Measurements from ENCODE around the gene ACSM6. TPM values are rescaled to one million over a fixed set of nuclear protein-coding genes. Genes with fewer than 3 reads are reported as not detected.

The ACSM6 gene
- total RNA-seq, 6 donors from 2014 or later, result not detected

GRCh38 chr10:95260397-95260881 is 66.4 kb downstream of the ACSM6 start:
- Histone ChIP-seq H3K4me3 (no peak overlapping the region), H3K36me3 (peaks cover 0 to 91% (median 29%) of the 10 kb centered on the region in 4 donors), H3K9me3 (no peaks in the 10 kb centered on the region), H3K4me1 (peaks cover 31 to 53% (median 41%) of the 10 kb centered on the region in 4 donors), H3K27ac (peak overlapping the region; percentile 62 to 85 (median 78)), H3K27me3 (no peaks in the 10 kb centered on the region)
- peak; percentile 71 to 89 for ATAC-seq (ENCODE audit: low FRiP score in 2 of 2)
- WGBS, 2 donors, result 56 to 76% methylated on average over 3 of the region's 3 CpGs
- DNase-seq, result no peak
- TF ChIP-seq POLR2A (IDR thresholded peaks at IDR 0.05) (no peak), CTCF (IDR thresholded peaks at IDR 0.05) (no peak), EP300 (IDR thresholded peaks at IDR 0.05) (peak in 1 of 4 donors; percentile 82), POLR2AphosphoS5 (IDR thresholded peaks at IDR 0.05) (peak in 1 of 2 donors; percentile 29)

- no peak for TF ChIP-seq EP300 (IDR thresholded peaks at IDR 0.05)
- no peak for TF ChIP-seq POLR2AphosphoS5 (IDR thresholded peaks at IDR 0.05)
- TF ChIP-seq POLR2A (IDR thresholded peaks at IDR 0.05), result no peak
- TF ChIP-seq CTCF (IDR thresholded peaks at IDR 0.05), result no peak
- H3K4me1 ChIP-seq, result peaks cover 31 to 59% (median 46%) of the 10 kb centered on the region in 4 donors
- H3K36me3 ChIP-seq, result peaks cover 0 to 96% (median 29%) of the 10 kb centered on the region in 4 donors
Measured at GRCh38 chr10:95260909-95261552, 67.0 kb downstream of the ACSM6 start.

GRCh38 chr10:95261926-95262325 is 67.9 kb downstream of the ACSM6 start:
- Histone ChIP-seq H3K4me3 (no peak overlapping the region), H3K4me1 (peaks cover 40 to 68% (median 55%) of the 10 kb centered on the region in 4 donors), H3K36me3 (peaks cover 0 to 88% (median 29%) of the 10 kb centered on the region in 4 donors), H3K27me3 (no peaks in the 10 kb centered on the region), H3K9me3 (no peaks in the 10 kb centered on the region), H3K27ac (peak overlapping the region in 2 of 4 donors; percentile 84 to 85)
- TF ChIP-seq POLR2AphosphoS5 (IDR thresholded peaks at IDR 0.05), result no peak
- TF ChIP-seq CTCF (IDR thresholded peaks at IDR 0.05), result no peak
- TF ChIP-seq POLR2A (IDR thresholded peaks at IDR 0.05), result no peak
- TF ChIP-seq EP300 (IDR thresholded peaks at IDR 0.05), result no peak
- 86 to 93% methylated on average over 3 of the region's 3 CpGs for WGBS, 2 donors
- DNase-seq, result no peak
- ATAC-seq (ENCODE audit: low FRiP score in 2 of 2), result no peak

More at GRCh38 chr10:95260909-95261552, 67.0 kb downstream of the ACSM6 start:
- H3K27ac ChIP-seq, result peak overlapping the region; percentile 62 to 85 (median 78)
- 70 to 77% methylated on average over 4 of the region's 4 CpGs for WGBS, 2 donors
- H3K9me3 ChIP-seq, result no peaks in the 10 kb centered on the region
- H3K27me3 ChIP-seq, result no peaks in the 10 kb centered on the region
- no peak overlapping the region for H3K4me3 ChIP-seq
- ATAC-seq (ENCODE audit: low FRiP score in 2 of 2), result no peak
- no peak for DNase-seq

- TF ChIP-seq EP300 (IDR thresholded peaks at IDR 0.05) (no peak), POLR2AphosphoS5 (IDR thresholded peaks at IDR 0.05) (no peak), POLR2A (IDR thresholded peaks at IDR 0.05) (no peak), CTCF (IDR thresholded peaks at IDR 0.05) (no peak)
- no peaks in the 10 kb centered on the region for H3K27me3 ChIP-seq
- H3K36me3 ChIP-seq, result peaks cover 0 to 83% (median 25%) of the 10 kb centered on the region in 4 donors
- H3K4me3 ChIP-seq, result no peak overlapping the region
- no peaks in the 10 kb centered on the region for H3K9me3 ChIP-seq
- DNase-seq (no peak), ATAC-seq (ENCODE audit: low FRiP score in 2 of 2) (peak in 1 of 2 donors; percentile 38)
- H3K4me1 ChIP-seq, result peaks cover 47 to 78% (median 64%) of the 10 kb centered on the region in 4 donors
- WGBS, 2 donors, result 62 to 67% methylated on average over 5 of the region's 5 CpGs
- H3K27ac ChIP-seq, result peak overlapping the region; percentile 22 to 85 (median 72)
Measured at GRCh38 chr10:95262763-95263518, 68.9 kb downstream of the ACSM6 start.

Data from upper lobe of left lung (tissue), 6 donors.